GM21737 (cell line): ENCODE data around the gene GSTA3.
"Not testable (repeated sequence)": the region's sequence is repeated elsewhere in the genome, so short reads cannot be mapped to it uniquely, and the experiment has no call there.

Source experiments
- ATAC-seq: cut with Tn5 transposase; IDR thresholded peaks from one replicate; pipeline ENCODE4 v1.9.1; 2021; ENCODE audit warnings: mild to moderate bottlenecking, moderate library complexity; ENCODE audit not compliant: unreplicated experiment

The GSTA3 gene

DNA sequence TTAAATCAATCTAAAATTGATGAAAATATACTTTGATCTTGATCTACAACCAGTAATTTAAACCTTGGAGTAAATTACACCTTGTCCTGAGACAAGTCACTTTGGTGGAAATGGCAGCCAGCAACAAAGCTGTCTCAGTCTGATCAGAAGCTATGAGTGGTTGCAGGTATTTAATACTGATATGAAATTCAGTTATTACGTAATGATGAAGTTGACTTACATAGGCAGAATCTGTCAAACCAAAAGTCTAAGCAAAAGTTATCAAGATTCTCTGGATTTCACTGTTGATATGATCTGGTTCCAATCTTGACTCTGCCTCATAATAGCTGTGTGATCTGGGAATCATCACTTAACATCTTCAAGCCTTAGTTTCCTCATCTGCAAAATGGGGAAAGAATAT lies 41.3 kb downstream of the GSTA3 start:
- ATAC-seq = no peak

DNA sequence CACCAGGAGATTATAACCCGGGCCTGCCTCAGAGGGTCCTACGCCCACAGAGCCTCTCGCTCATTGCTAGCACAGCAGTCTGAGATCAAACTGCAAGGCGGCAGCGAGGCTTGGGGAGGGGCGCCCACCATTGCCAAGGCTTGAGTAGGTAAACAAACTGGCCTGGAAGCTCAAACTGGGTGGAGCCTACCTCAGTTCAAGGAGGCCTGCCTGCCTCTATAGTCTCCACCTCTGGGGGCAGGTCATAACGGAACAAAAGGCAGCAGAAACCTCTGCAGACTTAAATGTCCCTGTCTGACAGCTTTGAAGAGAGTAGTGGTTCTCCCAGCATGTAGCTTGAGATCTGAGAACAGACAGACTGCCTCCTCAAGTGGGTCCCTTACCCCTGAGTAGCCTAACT lies 48.3 kb downstream of the GSTA3 start:
- not testable (repeated sequence) for ATAC-seq

DNA sequence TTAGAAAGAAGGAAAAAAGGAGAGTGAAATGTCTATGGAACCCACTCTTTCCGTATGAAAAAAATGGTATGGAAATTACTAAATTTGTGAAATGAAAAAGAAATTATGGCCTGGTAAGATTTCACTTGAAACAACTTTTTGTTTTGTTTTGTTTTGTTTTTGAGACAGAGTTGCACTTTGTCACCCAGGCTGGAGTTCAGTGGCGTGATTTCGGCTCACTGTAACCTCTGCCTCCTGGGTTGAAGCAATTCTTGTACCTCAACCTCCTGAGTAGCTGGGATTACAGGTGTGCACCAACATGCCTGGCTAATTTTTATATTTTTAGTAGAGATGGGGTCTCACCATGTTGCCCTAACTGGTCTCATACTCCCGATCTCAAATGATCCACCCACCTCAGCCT lies 51.1 kb downstream of the GSTA3 start:
- ATAC-seq = no peak

DNA sequence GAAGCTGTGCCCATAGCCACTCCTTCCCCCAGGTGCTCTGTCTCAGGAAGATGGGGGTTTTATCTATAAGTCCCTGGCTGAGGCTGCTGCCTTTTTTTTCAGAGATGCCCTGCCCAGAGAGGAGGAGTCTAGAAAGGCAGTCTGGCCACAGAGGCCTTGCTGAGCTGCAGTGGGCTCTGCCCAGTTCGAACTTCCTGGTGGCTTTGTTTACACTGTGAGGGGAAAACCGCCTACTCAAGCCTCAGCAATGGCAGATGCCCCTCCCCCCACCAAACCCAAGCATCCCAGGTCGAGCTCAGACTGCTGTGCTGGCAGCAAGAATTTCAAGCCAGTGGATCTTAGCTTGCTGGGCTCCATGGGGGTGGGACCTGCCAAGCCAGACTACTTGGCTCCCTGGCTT lies 53.4 kb downstream of the GSTA3 start:
- ATAC-seq = not testable (repeated sequence)

DNA sequence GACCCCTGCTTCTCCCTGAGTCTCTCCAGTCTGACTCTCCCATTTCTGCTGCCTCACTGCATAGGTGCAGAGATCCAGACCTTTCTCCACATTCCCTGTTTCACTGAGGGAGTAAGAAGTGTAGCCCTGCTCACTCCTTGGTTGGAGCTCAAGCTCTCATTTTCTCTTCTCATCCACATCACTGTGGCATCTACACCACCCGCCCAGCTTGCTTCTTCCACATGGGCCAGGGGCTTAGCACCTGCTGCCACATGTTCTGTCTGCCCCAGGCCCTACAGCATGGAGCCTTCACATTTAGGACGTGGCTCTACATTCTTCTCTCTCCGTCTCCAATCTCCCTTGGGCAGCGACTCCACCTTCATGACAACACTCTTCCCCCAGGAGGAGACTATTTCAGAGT lies 60.4 kb downstream of the GSTA3 start:
- ATAC-seq = no peak
